Left ventricle myocardium inferior (tissue), 1 donor: ENCODE measurements around the gene PWWP2B. TPM values are rescaled to one million over a fixed set of nuclear protein-coding genes. Genes with fewer than 3 reads are reported as not detected.

Experiments
- DNase-seq: peaks from one replicate; pipeline ENCODE4 v3.0.0-alpha.2; 2020
- H3K27ac ChIP-seq: fragments of 200-600 bp; replicated peaks from 2 replicates; pipeline ENCODE4 v1.8.0; 2021
- H3K27me3 ChIP-seq: fragments of 200-600 bp; 2 replicates; pipeline ENCODE4 v1.8.0; 2021; ENCODE audit warnings: low read depth
- H3K36me3 ChIP-seq: fragments of 200-600 bp; 2 replicates; pipeline ENCODE4 v1.8.0; 2021
- H3K4me1 ChIP-seq: fragments of 200-600 bp; 2 replicates; pipeline ENCODE4 v1.8.0; 2021
- H3K4me3 ChIP-seq: fragments of 200-600 bp; 2 replicates; pipeline ENCODE4 v1.8.0; 2021; ENCODE audit warnings: mild to moderate bottlenecking, moderate library complexity
- H3K9me3 ChIP-seq: fragments of 200-600 bp; replicated peaks from 2 replicates; pipeline ENCODE4 v1.8.0; 2021
- CTCF ChIP-seq: fragments of 200-600 bp; IDR thresholded peaks from 2 replicates; pipeline ENCODE4 v1.8.0; 2021; ENCODE audit warnings: antibody characterized with exemption, mild to moderate bottlenecking, borderline replicate concordance
- intact Hi-C: fragments of 100-400 bp; cut with micrococcal nuclease; formaldehyde crosslinking; loops from one replicate; pipeline ENCODE4 v1.11.0; 2022
- total RNA-seq: library from RNA; stranded (reverse); fragmentation: NEBNext Ultra II Directional; extraction: Animal tissue kit (Norgen Biotek cat#: 25700); gene quantifications from one replicate; pipeline ENCODE4 v1.2.1, GENCODE V29; 2021
- donor health status: DM: no; HTN: yes; CAD: no; lungs with severe emphysema.

Gene PWWP2B
- total RNA-seq, 1 donor from 2014 or later: 17.2 TPM

DNA sequence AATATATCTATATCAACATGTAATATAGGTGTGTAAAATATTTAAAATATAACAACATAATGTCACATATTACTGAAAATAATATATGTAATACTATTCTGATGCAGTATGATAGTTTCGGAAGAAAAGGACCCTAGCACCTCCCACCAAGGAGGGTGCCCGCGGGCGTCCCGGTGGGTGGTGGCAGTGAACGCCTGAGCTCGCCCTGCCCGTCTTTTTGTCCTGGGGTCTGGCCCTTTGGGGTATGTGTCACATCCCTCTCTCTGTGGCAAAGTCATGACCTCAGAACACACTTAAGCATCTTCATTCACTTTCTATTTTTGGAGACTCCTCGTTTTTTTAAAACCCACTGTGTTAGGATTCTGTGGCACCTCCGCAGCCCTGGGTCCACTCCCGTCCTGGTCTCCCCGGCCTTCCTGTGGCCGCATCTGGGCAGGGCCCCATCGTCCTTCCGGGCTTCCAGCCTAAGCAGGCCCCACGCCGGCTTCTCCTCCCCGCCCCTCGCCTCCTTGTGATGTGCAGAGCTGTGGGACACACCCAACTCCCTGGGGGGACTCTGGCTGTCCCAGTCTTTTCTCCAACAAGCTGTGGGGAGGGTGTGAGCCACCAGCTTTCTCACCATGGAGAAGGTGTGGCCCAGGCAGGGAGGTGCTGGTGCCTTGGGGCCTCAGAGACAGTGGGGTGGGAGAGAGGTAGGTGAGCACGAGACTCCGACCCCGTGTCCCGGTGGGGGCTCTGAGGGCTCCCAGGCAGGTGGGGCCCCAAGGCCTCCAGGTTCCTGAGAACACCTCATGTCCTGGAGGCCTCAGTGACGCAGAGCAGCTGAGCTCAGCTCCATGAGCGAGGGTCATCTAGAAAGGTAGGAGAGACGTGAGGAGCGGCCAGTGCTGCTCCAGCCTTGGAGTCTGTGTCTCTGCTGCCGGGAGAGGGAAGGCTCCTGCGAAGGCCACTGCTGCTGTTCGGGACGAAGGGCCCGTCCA lies 16.5 kb downstream of the PWWP2B start:
- no peaks in the 10 kb centered on the region for H3K9me3 ChIP-seq
- TF ChIP-seq CTCF: no peak
- intact Hi-C loops: no loop called here
- H3K4me1 ChIP-seq: peaks cover 62% of the 10 kb centered on the region
- H3K36me3 ChIP-seq: no peaks in the 10 kb centered on the region
- no peak overlapping the region for H3K4me3 ChIP-seq
- DNase-seq: no peak
- peak overlapping the region; percentile 70 for H3K27ac ChIP-seq
- no peaks in the 10 kb centered on the region for H3K27me3 ChIP-seq

GRCh38 chr10:132414402-132415016 lies 17.5 kb downstream of the PWWP2B start:
- intact Hi-C loops: no loop called here
- H3K36me3 ChIP-seq: no peaks in the 10 kb centered on the region
- DNase-seq: no peak
- peaks cover 62% of the 10 kb centered on the region for H3K4me1 ChIP-seq
- H3K27me3 ChIP-seq: no peaks in the 10 kb centered on the region
- H3K27ac ChIP-seq: no peak overlapping the region
- TF ChIP-seq CTCF: no peak
- no peak overlapping the region for H3K4me3 ChIP-seq
- H3K9me3 ChIP-seq: no peaks in the 10 kb centered on the region

- TF ChIP-seq CTCF: no peak
- Histone ChIP-seq H3K4me3 (no peak overlapping the region), H3K27me3 (no peaks in the 10 kb centered on the region), H3K36me3 (no peaks in the 10 kb centered on the region), H3K9me3 (no peaks in the 10 kb centered on the region), H3K27ac (no peak overlapping the region), H3K4me1 (peaks cover 68% of the 10 kb centered on the region)
- no peak for DNase-seq
- intact Hi-C loops: no loop called here
These were observed 18.3 kb downstream of the PWWP2B start for GRCh38 chr10:132415255-132415654.

DNA sequence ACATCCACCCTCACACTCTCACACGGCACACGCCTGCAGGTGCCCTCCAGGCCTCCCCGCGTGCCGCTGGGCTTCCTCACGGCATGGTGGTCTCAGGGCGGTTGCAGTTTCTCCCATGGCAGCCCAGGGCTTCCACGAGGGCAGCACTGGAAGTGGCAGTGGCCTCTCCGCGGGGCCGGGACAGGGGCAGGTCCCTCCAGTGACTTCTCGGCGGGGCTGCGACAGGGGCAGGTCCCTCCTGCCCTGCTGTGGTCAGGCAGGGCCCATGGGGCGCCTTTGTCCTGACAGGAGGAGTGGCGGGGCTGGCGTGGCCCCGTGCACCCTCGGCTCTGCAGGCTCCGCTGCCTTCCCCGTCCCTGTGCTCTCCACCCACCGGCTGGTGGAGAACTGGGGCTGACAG lies 19.0 kb downstream of the PWWP2B start:
- Histone ChIP-seq H3K4me3 (no peak overlapping the region), H3K27me3 (no peaks in the 10 kb centered on the region), H3K27ac (no peak overlapping the region), H3K9me3 (no peaks in the 10 kb centered on the region), H3K36me3 (no peaks in the 10 kb centered on the region), H3K4me1 (peaks cover 74% of the 10 kb centered on the region)
- intact Hi-C loops: no loop called here
- no peak for DNase-seq
- no peak for TF ChIP-seq CTCF

DNA sequence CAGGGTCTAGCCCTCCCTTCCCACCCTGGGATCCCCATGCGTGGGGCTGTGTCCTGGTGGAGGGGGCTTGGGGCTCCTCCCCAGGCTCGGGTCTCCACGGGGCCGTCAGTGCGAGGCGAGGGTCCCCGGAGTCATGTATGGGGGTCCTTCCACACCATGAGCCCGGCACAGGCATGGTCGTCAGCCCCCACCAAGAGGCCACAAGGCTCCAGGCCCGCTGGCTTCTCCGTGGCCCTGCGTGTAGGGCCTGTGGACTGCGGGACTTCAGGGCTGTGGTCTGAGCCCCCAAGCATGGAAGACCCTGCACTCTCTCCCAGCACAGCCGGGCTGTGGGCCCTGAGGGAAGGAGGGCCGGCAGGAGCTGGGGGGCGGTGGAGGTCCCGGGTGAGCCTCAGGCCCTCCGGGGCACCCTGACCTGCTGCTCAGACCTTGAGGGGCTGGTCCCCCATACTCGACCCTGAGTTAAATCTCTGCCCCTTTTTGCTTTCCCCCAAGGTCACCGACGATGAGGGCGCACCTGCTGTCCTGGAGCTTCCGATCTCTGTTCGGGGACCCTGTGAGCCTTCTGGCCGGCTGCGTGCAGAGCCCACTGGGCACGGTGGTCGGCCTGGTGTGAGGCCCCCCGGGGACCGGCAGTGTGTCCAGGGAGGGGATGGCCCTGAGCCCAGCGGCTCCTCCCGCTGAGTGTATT lies 19.7 kb downstream of the PWWP2B start:
- Histone ChIP-seq H3K4me1 (peaks cover 74% of the 10 kb centered on the region), H3K9me3 (no peaks in the 10 kb centered on the region), H3K4me3 (no peak overlapping the region), H3K27ac (peak overlapping the region; percentile 73), H3K36me3 (no peaks in the 10 kb centered on the region), H3K27me3 (no peaks in the 10 kb centered on the region)
- no peak for DNase-seq
- no peak for TF ChIP-seq CTCF
- intact Hi-C loops: no loop called here
